ENCODE data around the gene BAK1. TPM values are rescaled to one million over a fixed set of nuclear protein-coding genes. Genes with fewer than 3 reads are reported as not detected.

The BAK1 gene
- total RNA-seq, 1 donor from 2014 or later, result 11.5 TPM

- H3K4me1 Mint-ChIP-seq (ENCODE audit: low read depth, unreplicated experiment), result peaks cover 12% of the 10 kb centered on the region
- peaks cover 5% of the 10 kb centered on the region for H3K9me3 Mint-ChIP-seq (ENCODE audit: unreplicated experiment)
- no peak overlapping the region for H3K4me3 Mint-ChIP-seq (ENCODE audit: unreplicated experiment)
- H3K27me3 Mint-ChIP-seq (ENCODE audit: unreplicated experiment), result peaks cover 7% of the 10 kb centered on the region
- peaks cover 7% of the 10 kb centered on the region for H3K36me3 Mint-ChIP-seq (ENCODE audit: unreplicated experiment)
- TF ChIP-seq, protein P1, sequence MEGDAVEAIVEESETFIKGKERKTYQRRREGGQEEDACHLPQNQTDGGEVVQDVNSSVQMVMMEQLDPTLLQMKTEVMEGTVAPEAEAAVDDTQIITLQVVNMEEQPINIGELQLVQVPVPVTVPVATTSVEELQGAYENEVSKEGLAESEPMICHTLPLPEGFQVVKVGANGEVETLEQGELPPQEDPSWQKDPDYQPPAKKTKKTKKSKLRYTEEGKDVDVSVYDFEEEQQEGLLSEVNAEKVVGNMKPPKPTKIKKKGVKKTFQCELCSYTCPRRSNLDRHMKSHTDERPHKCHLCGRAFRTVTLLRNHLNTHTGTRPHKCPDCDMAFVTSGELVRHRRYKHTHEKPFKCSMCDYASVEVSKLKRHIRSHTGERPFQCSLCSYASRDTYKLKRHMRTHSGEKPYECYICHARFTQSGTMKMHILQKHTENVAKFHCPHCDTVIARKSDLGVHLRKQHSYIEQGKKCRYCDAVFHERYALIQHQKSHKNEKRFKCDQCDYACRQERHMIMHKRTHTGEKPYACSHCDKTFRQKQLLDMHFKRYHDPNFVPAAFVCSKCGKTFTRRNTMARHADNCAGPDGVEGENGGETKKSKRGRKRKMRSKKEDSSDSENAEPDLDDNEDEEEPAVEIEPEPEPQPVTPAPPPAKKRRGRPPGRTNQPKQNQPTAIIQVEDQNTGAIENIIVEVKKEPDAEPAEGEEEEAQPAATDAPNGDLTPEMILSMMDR (IDR thresholded peaks at IDR 0.05; ENCODE audit: partially characterized antibody, unreplicated experiment), result no peak
- no peak overlapping the region for H3K27ac Mint-ChIP-seq (ENCODE audit: unreplicated experiment)
- DNase-seq, result no peak
Observed at GRCh38 chr6:33607784-33608161, 27.7 kb upstream of the BAK1 start.

GRCh38 chr6:33607126-33607783, 27.2 kb upstream of the BAK1 start:
- H3K9me3 Mint-ChIP-seq (ENCODE audit: unreplicated experiment), result peaks cover 5% of the 10 kb centered on the region
- H3K36me3 Mint-ChIP-seq (ENCODE audit: unreplicated experiment), result peaks cover 7% of the 10 kb centered on the region
- TF ChIP-seq, protein P1 (IDR thresholded peaks at IDR 0.05; ENCODE audit: partially characterized antibody, unreplicated experiment), result no peak
- H3K27ac Mint-ChIP-seq (ENCODE audit: unreplicated experiment), result no peak overlapping the region
- H3K27me3 Mint-ChIP-seq (ENCODE audit: unreplicated experiment), result peaks cover 7% of the 10 kb centered on the region
- peaks cover 12% of the 10 kb centered on the region for H3K4me1 Mint-ChIP-seq (ENCODE audit: low read depth, unreplicated experiment)
- H3K4me3 Mint-ChIP-seq (ENCODE audit: unreplicated experiment), result no peak overlapping the region
- no peak for DNase-seq

DNA sequence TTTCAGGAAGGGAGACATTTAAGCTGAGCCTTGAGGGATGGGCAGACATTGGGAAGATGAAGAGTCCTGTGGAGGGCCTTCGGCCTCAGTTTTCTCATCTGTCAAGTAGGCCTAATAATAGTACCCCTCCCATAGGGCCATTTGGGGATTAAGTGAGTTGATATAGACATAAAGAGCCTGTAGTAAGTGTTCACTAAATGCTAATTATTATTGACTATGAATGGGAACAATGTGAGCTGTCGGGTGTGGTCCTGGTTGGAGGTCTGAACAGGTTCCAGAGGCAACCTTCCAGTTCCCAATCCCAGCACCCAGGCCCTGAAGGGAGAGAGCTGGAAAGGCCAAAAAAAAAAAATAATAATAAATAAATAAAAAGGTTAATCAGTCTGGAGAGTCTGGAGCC, 26.6 kb upstream of the BAK1 start:
- TF ChIP-seq, protein P1 (IDR thresholded peaks at IDR 0.05; ENCODE audit: partially characterized antibody, unreplicated experiment), result no peak
- H3K36me3 Mint-ChIP-seq (ENCODE audit: unreplicated experiment), result peaks cover 7% of the 10 kb centered on the region
- peaks cover 5% of the 10 kb centered on the region for H3K9me3 Mint-ChIP-seq (ENCODE audit: unreplicated experiment)
- peaks cover 9% of the 10 kb centered on the region for H3K27me3 Mint-ChIP-seq (ENCODE audit: unreplicated experiment)
- peaks cover 11% of the 10 kb centered on the region for H3K4me1 Mint-ChIP-seq (ENCODE audit: low read depth, unreplicated experiment)
- H3K4me3 Mint-ChIP-seq (ENCODE audit: unreplicated experiment), result no peak overlapping the region
- H3K27ac Mint-ChIP-seq (ENCODE audit: unreplicated experiment), result no peak overlapping the region
- DNase-seq, result no peak

GRCh38 chr6:33604941-33605854, 25.1 kb upstream of the BAK1 start:
- TF ChIP-seq, protein P1 (IDR thresholded peaks at IDR 0.05; ENCODE audit: partially characterized antibody, unreplicated experiment), result no peak
- Mint-ChIP-seq H3K27me3 (ENCODE audit: unreplicated experiment) (peaks cover 9% of the 10 kb centered on the region), H3K9me3 (ENCODE audit: unreplicated experiment) (peaks cover 5% of the 10 kb centered on the region), H3K27ac (ENCODE audit: unreplicated experiment) (no peak overlapping the region), H3K4me3 (ENCODE audit: unreplicated experiment) (no peak overlapping the region), H3K36me3 (ENCODE audit: unreplicated experiment) (peaks cover 7% of the 10 kb centered on the region), H3K4me1 (ENCODE audit: low read depth, unreplicated experiment) (peaks cover 8% of the 10 kb centered on the region)
- DNase-seq, result no peak

- TF ChIP-seq, protein P1 (IDR thresholded peaks at IDR 0.05; ENCODE audit: partially characterized antibody, unreplicated experiment), result no peak
- no peak overlapping the region for H3K4me3 Mint-ChIP-seq (ENCODE audit: unreplicated experiment)
- peaks cover 7% of the 10 kb centered on the region for H3K36me3 Mint-ChIP-seq (ENCODE audit: unreplicated experiment)
- H3K4me1 Mint-ChIP-seq (ENCODE audit: low read depth, unreplicated experiment), result no peaks in the 10 kb centered on the region
- peaks cover 5% of the 10 kb centered on the region for H3K9me3 Mint-ChIP-seq (ENCODE audit: unreplicated experiment)
- H3K27ac Mint-ChIP-seq (ENCODE audit: unreplicated experiment), result no peak overlapping the region
- DNase-seq, result no peak
- H3K27me3 Mint-ChIP-seq (ENCODE audit: unreplicated experiment), result peaks cover 5% of the 10 kb centered on the region
Observed at GRCh38 chr6:33602180-33602579, 22.1 kb upstream of the BAK1 start.

Data from glutamatergic neuron (in vitro differentiated cells).